GM19468 (cell line): Measurements from ENCODE around the gene BMPR1A.
"Not testable (repeated sequence)": the region's sequence is repeated elsewhere in the genome, so short reads cannot be mapped to it uniquely, and the experiment has no call there.

Experiments used
- ATAC-seq: cut with Tn5 transposase; IDR thresholded peaks from one replicate; pipeline ENCODE4 v1.9.1; 2021; ENCODE audit warnings: mild to moderate bottlenecking, moderate library complexity, moderate number of reproducible peaks; ENCODE audit not compliant: unreplicated experiment; ENCODE audit errors: extremely low read depth

Gene BMPR1A

DNA sequence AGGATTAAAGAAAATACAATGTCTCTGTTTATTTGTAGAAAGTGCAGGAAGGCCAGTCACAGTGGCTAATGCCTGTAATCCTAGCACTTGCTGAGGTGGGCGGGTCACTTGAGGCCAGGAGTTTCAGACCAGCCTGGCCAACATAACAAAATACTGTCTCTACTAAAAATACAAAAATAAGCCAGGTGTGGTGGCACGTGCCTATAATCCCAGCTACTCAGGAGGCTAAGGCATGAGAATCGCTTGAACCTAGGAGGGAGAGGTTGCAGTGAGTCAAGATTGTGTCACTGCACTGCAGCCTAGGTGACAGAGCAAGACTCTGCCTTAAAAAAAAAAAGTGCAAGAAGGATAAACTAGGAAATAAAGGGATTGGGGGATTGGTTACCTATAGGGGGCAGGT is 222.0 kb downstream of the BMPR1A start:
- not testable (repeated sequence) for ATAC-seq

DNA sequence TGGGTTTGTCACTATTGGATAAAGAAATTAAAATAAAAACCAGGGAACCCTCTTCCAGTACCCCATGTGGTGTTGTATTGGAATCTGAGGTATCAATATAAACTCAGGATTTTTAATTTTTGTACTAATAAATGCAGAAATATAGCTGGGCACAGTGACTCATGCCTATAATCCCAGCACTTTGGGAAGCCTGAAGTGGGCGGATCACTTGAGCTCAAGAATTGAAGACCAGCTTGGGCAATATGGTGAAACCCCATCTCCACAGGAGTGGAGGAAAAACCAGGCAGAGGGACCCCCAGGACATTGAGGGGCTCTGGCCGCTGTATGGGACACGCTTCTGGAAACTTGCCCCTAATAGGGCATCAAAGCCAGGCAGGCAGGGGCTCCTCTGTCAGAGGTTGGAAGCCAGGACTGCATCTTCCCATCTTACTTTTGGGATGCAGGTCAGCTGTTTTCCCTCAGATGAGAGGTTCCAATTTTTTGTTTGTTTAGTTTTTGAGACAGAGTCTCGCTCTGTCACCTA is 222.9 kb downstream of the BMPR1A start:
- no peak for ATAC-seq

DNA sequence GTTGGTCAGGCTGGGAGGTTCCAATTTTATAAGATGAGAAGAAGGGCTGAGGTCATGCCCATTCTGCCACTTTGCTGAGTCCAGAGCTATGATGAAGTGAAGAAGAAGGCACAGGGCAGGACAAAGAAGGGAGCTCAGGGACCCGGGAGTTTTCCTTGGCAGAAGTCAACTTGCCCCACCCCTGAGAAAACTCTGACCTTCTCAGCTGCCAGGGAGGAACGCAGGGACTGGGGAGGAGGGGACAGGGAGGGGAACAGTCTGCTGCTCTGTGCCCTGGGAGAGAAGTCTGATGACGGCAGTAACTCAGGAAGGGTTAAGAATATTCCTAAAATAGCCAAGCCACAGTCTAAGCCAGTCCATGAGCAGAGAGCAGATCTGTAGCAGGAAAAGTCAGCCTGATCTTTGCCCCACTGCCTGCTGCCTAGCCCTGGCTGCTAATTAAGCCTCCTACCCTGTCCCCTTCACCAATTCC is 223.6 kb downstream of the BMPR1A start:
- no peak for ATAC-seq

DNA sequence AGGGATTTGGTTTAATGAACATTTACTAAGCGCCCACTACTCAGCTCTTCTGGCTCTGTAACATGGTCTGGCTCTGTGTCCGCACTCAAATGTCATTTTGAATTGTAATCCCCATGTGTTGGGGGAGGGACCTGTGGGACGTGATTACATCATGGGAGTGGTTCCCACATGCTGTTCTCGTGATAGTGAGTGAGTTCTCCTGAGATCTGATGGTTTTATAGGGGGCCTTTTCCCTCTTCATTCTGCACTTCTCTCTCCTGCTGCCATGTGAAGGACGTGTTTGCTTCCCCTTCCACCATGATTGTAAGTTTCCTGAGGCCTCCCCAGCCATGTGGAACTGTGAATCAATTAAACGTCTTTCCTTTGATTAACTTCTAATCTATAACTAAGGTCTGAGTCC is 224.6 kb downstream of the BMPR1A start:
- ATAC-seq = not testable (repeated sequence)

DNA sequence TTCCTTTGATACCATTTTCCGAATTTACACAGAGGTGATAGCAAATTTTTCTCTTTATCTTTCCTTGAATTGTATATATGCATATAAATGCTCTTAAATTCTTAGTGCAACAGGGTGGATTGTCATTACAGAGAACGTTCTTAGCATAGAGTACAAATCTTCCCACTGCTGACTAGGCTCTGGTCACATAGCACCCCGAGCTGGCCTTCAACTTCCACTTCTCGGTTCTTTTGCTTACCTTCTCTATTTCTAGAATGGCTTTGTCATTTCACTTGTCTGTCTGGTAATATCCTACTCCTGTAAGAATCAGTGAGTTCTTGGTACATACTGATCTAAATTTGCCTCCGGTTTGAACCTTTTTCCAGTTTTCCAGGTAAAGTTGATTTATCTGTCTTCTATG is 225.3 kb downstream of the BMPR1A start:
- no peak for ATAC-seq
